Activated gamma-delta T cell (primary cell): Measurements from ENCODE around the gene WWOX.
"Not testable (repeated sequence)": the region's sequence is repeated elsewhere in the genome, so short reads cannot be mapped to it uniquely, and the experiment has no call there.

ENCODE experiments used
- DNase-seq: peaks from one replicate; lab custom pipeline; 2025; lab: John Stamatoyannopoulos, UW

Gene WWOX

GRCh38 chr16:78501744-78502143 lies 402.3 kb downstream of the WWOX start:
- no peak for DNase-seq

- DNase-seq = no peak
These were observed 403.4 kb downstream of the WWOX start for GRCh38 chr16:78502812-78503350.

GRCh38 chr16:78503602-78504001 lies 404.1 kb downstream of the WWOX start:
- no peak for DNase-seq

GRCh38 chr16:78504401-78504851 lies 405.0 kb downstream of the WWOX start:
- DNase-seq = no peak

GRCh38 chr16:78505036-78505435 lies 405.6 kb downstream of the WWOX start:
- no peak for DNase-seq

GRCh38 chr16:78505544-78506366 lies 406.3 kb downstream of the WWOX start:
- DNase-seq = no peak

GRCh38 chr16:78506367-78507193 lies 407.1 kb downstream of the WWOX start:
- no peak for DNase-seq

- DNase-seq = no peak
These were observed 408.1 kb downstream of the WWOX start for GRCh38 chr16:78507576-78507975.

- DNase-seq = no peak
These were observed 410.5 kb downstream of the WWOX start for GRCh38 chr16:78509965-78510364.

- no peak for DNase-seq
These were observed 411.0 kb downstream of the WWOX start for GRCh38 chr16:78510496-78510895.

- no peak for DNase-seq
These were observed 414.4 kb downstream of the WWOX start for GRCh38 chr16:78513838-78514237.

- DNase-seq = not testable (repeated sequence)
These were observed 415.4 kb downstream of the WWOX start for GRCh38 chr16:78514888-78515287.

- DNase-seq = no peak
These were observed 416.0 kb downstream of the WWOX start for GRCh38 chr16:78515421-78515820.

GRCh38 chr16:78516006-78516736 lies 416.7 kb downstream of the WWOX start:
- no peak for DNase-seq

- no peak for DNase-seq
These were observed 420.4 kb downstream of the WWOX start for GRCh38 chr16:78519896-78520295.

- no peak for DNase-seq
These were observed 421.0 kb downstream of the WWOX start for GRCh38 chr16:78520470-78520869.

GRCh38 chr16:78522327-78522726 lies 422.9 kb downstream of the WWOX start:
- no peak for DNase-seq

- no peak for DNase-seq
These were observed 423.9 kb downstream of the WWOX start for GRCh38 chr16:78523212-78523985.

- DNase-seq = no peak
These were observed 424.7 kb downstream of the WWOX start for GRCh38 chr16:78524066-78524595.

GRCh38 chr16:78528265-78528664 lies 428.8 kb downstream of the WWOX start:
- no peak for DNase-seq

GRCh38 chr16:78529881-78530280 lies 430.4 kb downstream of the WWOX start:
- no peak for DNase-seq
